H1 (cell line): Measurements from ENCODE around the gene ADAMTS20. TPM values are rescaled to one million over a fixed set of nuclear protein-coding genes. Genes with fewer than 3 reads are reported as not detected.

Experiments used
- CEBPB ChIP-seq: IDR thresholded peaks from 2 replicates; pipeline ENCODE4 v1.6.1; 2012; ENCODE audit warnings: low read depth, low read length
- CHD1 ChIP-seq: IDR thresholded peaks from 2 replicates; pipeline ENCODE4 v1.6.1; 2012; ENCODE audit warnings: low read depth, low read length, improper control_type of control experiment
- CREB1 ChIP-seq: IDR thresholded peaks from 2 replicates; pipeline ENCODE4 v1.6.1; 2012; ENCODE audit warnings: inconsistent platforms
- FOSL1 ChIP-seq: IDR thresholded peaks from 2 replicates; pipeline ENCODE4 v1.6.1; 2011; ENCODE audit warnings: mild to moderate bottlenecking, low read depth, low read length, moderate library complexity; ENCODE audit not compliant: insufficient read depth
- HDAC2 ChIP-seq, 2 experiments: fragments of 300-600 bp in 1 of 2; sonication (generic) in 1 of 2; IDR thresholded peaks; 2 replicates each; pipeline ENCODE4 v1.6.1; 2011 to 2012; ENCODE audit warnings: low read depth in 2 of 2, low read length in 2 of 2, mild to moderate bottlenecking in 2 of 2, moderate library complexity in 2 of 2, borderline replicate concordance in 1 of 2, inconsistent platforms in 1 of 2
- KDM4A ChIP-seq: IDR thresholded peaks from one replicate; pipeline ENCODE4 v1.7.1; 2012; ENCODE audit warnings: low read depth, mild to moderate bottlenecking, moderate library complexity, low read length, inconsistent platforms; ENCODE audit not compliant: severe bottlenecking
- ZNF274 ChIP-seq: IDR thresholded peaks from 2 replicates; pipeline ENCODE4 v1.7.0; 2012; ENCODE audit warnings: low read length, borderline replicate concordance; ENCODE audit errors: extremely low read depth
- polyA plus RNA-seq, 7 experiments: library from polyadenylated mRNA; depleted of rRNA in 3 of 7; stranded (reverse) in 5 of 7; unstranded in 2 of 7; fragments of >200 nt in 5 of 7; fragments of 200-250 nt in 2 of 7; gene quantifications; 1 replicate in 5 of 7; 2 replicates in 1 of 7; 4 replicates in 1 of 7; pipeline versions ENCODE4 v1.2.1 to v1.2.3, GENCODE V29; 2011 to 2013; ENCODE audit warnings: missing spikeins in 2 of 7, mixed read lengths in 2 of 7
- total RNA-seq: library from RNA; stranded (reverse); fragmentation: NEBNext Ultra II Directional; extraction: Animal tissue kit (Norgen Biotek cat#: 25700); gene quantifications from 2 replicates; pipeline ENCODE4 v1.2.1, GENCODE V29; 2021
- TF ChIP-seq, protein P1 (sequence below): fragments of 300-600 bp; sonication (generic); IDR thresholded peaks from 2 replicates; pipeline ENCODE4 v1.7.1; 2012; ENCODE audit warnings: low read length, moderate library complexity, mild to moderate bottlenecking, inconsistent platforms; ENCODE audit not compliant: insufficient replicate concordance
- TF ChIP-seq, protein P2 (sequence below): IDR thresholded peaks from 2 replicates; pipeline ENCODE4 v1.6.1; 2012; ENCODE audit warnings: inconsistent platforms

The ADAMTS20 gene
- total and polyA plus RNA-seq, 2 of the 8 experiments (the other 6 are each of a cell fraction or from before 2014, with no cell fraction given), result 2.9 to 5.1 TPM

GRCh38 chr12:43544703-43545102, 7.3 kb downstream of the ADAMTS20 start (continued):
- TF ChIP-seq, protein P1, sequence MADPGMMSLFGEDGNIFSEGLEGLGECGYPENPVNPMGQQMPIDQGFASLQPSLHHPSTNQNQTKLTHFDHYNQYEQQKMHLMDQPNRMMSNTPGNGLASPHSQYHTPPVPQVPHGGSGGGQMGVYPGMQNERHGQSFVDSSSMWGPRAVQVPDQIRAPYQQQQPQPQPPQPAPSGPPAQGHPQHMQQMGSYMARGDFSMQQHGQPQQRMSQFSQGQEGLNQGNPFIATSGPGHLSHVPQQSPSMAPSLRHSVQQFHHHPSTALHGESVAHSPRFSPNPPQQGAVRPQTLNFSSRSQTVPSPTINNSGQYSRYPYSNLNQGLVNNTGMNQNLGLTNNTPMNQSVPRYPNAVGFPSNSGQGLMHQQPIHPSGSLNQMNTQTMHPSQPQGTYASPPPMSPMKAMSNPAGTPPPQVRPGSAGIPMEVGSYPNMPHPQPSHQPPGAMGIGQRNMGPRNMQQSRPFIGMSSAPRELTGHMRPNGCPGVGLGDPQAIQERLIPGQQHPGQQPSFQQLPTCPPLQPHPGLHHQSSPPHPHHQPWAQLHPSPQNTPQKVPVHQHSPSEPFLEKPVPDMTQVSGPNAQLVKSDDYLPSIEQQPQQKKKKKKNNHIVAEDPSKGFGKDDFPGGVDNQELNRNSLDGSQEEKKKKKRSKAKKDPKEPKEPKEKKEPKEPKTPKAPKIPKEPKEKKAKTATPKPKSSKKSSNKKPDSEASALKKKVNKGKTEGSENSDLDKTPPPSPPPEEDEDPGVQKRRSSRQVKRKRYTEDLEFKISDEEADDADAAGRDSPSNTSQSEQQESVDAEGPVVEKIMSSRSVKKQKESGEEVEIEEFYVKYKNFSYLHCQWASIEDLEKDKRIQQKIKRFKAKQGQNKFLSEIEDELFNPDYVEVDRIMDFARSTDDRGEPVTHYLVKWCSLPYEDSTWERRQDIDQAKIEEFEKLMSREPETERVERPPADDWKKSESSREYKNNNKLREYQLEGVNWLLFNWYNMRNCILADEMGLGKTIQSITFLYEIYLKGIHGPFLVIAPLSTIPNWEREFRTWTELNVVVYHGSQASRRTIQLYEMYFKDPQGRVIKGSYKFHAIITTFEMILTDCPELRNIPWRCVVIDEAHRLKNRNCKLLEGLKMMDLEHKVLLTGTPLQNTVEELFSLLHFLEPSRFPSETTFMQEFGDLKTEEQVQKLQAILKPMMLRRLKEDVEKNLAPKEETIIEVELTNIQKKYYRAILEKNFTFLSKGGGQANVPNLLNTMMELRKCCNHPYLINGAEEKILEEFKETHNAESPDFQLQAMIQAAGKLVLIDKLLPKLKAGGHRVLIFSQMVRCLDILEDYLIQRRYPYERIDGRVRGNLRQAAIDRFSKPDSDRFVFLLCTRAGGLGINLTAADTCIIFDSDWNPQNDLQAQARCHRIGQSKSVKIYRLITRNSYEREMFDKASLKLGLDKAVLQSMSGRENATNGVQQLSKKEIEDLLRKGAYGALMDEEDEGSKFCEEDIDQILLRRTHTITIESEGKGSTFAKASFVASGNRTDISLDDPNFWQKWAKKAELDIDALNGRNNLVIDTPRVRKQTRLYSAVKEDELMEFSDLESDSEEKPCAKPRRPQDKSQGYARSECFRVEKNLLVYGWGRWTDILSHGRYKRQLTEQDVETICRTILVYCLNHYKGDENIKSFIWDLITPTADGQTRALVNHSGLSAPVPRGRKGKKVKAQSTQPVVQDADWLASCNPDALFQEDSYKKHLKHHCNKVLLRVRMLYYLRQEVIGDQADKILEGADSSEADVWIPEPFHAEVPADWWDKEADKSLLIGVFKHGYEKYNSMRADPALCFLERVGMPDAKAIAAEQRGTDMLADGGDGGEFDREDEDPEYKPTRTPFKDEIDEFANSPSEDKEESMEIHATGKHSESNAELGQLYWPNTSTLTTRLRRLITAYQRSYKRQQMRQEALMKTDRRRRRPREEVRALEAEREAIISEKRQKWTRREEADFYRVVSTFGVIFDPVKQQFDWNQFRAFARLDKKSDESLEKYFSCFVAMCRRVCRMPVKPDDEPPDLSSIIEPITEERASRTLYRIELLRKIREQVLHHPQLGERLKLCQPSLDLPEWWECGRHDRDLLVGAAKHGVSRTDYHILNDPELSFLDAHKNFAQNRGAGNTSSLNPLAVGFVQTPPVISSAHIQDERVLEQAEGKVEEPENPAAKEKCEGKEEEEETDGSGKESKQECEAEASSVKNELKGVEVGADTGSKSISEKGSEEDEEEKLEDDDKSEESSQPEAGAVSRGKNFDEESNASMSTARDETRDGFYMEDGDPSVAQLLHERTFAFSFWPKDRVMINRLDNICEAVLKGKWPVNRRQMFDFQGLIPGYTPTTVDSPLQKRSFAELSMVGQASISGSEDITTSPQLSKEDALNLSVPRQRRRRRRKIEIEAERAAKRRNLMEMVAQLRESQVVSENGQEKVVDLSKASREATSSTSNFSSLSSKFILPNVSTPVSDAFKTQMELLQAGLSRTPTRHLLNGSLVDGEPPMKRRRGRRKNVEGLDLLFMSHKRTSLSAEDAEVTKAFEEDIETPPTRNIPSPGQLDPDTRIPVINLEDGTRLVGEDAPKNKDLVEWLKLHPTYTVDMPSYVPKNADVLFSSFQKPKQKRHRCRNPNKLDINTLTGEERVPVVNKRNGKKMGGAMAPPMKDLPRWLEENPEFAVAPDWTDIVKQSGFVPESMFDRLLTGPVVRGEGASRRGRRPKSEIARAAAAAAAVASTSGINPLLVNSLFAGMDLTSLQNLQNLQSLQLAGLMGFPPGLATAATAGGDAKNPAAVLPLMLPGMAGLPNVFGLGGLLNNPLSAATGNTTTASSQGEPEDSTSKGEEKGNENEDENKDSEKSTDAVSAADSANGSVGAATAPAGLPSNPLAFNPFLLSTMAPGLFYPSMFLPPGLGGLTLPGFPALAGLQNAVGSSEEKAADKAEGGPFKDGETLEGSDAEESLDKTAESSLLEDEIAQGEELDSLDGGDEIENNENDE, result no peak
- TF ChIP-seq FOSL1 (no peak), ZNF274 (no peak), CHD1 (no peak), CEBPB (no peak), CREB1 (no peak), HDAC2 (IDR thresholded peaks at IDR 0.05; ENCODE audit: borderline replicate concordance in 1 of 2, low read depth in 2 of 2, low read length in 2 of 2) (no peak), KDM4A (no peak)
- TF ChIP-seq, protein P2, sequence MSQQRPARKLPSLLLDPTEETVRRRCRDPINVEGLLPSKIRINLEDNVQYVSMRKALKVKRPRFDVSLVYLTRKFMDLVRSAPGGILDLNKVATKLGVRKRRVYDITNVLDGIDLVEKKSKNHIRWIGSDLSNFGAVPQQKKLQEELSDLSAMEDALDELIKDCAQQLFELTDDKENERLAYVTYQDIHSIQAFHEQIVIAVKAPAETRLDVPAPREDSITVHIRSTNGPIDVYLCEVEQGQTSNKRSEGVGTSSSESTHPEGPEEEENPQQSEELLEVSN, result no peak
